HG03354 (cell line): Measurements from ENCODE around the gene PAX4.
A peak's percentile ranks its signal among the peaks of the same experiment; 100 is the strongest.

Source experiments
- ATAC-seq: cut with Tn5 transposase; IDR thresholded peaks from one replicate; pipeline ENCODE4 v1.9.1; 2021; ENCODE audit warnings: mild to moderate bottlenecking; ENCODE audit not compliant: unreplicated experiment, poor library complexity, severe bottlenecking

The PAX4 gene

DNA sequence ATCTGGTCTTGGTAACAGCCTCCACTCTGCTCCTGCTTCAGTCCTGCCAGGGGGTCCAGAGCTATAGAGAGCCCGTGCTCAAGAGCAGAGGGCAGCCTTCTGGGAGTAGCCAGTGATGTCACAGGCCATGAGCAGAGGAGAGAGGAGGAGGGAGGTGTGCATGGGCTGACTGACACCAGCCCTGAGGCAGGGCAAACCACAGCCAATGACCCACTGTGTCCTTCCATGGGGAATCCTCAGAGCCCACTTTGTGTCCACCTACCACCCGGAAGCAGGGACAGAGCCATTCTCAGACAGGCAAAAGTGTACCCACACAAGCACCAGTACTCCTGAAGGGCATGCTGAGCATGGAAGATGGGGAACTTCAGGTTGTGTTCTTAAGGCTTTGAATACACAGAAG lies at the start of gene PAX4:
TSS of gene PAX4 (minus strand) at position 101 of the 400 bp plus-strand sequence. CDS start 2,214 bp downstream, outside the sequence.
- no peak for ATAC-seq

DNA sequence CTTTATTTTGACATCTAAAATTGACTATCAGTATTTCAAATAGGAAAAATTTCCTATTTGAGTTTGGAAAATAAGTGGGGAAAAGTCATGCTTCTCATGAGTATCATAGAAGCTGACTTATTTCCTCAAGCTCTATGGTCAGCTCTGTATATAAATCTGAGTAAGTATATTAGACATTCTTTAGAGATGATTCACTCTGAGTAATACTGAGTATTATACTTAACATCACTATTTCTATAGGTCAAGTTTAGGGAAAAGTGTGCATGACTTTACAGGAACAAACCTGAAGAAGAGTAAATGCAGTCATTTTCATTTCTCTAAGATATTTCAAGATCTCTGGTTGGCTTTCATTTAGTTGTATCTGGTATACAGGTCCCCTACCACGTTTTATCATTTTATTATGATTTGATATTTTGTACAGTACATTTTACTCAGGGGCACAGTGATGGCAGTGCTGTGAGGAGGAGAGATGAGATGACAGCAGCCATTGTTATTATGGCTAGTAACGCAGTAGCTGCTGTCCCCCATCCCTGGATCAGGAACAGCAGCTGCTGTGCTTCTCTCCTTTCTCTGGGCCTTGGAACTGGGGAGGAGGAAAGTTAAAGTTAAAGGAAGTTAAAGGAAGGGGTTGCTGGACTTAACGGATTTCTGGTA lies 49.2 kb upstream of the PAX4 start:
- ATAC-seq = no peak

DNA sequence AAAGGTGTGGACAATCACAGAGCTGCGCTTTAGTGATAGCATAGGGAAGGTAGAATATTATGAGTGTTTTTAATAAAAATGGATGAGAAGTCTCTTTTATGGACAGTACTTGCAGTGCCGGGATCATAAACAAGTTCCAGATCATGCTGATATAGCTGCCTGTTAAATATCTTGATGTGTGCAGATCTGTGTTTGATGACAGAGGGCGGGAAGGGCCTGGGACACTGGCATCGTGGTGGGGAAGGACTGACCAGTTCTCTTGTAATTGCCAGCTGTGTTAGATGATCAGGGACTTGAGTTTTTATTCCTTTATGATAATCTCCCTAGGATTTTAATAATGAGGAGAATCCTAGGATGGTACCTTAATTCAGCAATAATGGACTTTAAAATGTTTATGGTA lies 48.7 kb upstream of the PAX4 start:
- no peak for ATAC-seq

DNA sequence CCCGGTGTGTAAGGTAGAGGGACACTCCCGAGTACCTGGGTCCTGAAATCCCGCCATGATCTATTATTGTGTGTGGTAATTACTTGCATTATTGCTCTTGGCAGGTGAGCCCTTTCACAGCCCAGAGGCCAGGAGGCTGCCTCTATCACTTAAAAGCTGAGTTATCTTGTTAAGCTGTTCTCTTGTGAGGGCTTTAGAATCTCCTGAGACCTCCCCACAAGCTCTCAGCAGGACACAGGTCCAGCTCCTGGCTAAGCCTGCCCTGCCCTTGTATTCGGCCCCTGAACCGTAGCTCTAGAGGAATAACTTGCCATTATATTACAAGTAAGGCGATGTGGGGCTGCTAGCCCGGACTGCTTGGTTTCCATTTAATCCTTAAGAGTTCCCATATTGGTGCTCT lies 48.0 kb upstream of the PAX4 start:
- ATAC-seq = no peak

DNA sequence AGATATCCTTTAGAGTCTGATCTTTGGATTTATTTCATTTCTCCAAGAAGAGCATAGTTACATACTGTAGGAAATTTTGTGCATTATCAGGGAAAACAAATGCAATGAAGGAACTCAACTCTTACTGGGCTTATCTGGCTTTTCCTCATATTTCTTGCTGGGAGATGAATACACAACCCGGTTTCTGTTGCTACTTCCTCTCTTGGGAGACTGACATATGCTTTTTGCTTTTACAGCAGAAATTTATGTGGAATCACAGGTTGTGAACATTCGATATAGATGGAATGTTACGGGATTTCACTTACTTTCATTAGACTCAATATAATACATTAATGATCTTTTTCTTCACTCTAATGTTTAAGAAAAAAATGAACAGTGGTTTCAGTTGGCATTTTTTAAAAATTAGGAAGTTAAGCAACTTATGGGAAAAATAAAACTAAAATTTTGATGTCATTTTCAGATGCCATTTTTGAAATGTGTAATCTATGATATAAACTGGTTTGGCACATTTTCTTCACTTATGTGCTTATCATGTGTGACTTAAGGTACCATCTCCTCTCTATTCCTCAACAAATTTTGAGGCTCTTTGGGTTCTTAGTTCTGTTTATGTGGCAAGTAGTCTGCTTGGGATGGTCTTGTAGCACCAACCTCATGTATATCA lies 41.2 kb upstream of the PAX4 start:
- no peak for ATAC-seq

DNA sequence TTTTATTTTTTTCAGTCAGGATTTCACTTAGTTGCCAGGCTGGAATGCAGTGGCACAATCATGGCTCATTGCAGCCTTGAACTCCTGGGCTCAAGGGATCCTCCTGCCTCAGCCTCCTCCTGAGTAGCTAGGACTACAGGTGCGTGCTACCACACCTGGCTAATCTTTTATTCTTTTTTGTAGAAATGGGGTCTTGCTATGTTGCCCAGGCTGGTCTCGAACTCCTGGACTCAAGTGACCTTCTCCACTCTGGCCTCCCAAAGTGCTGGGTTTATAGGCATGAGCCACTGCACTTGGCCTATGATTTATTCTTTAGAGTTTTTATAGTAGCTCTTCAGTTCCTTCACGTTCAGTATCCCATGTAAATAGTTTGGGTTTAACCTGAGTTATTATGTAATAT lies 39.6 kb upstream of the PAX4 start:
- ATAC-seq = no peak

- ATAC-seq = no peak
These were observed 37.8 kb upstream of the PAX4 start for GRCh38 chr7:127655720-127656119.

GRCh38 chr7:127654404-127655394 lies 36.8 kb upstream of the PAX4 start:
- peak; percentile 13 for ATAC-seq

- no peak for ATAC-seq
These were observed 35.5 kb upstream of the PAX4 start for GRCh38 chr7:127653396-127653795.

GRCh38 chr7:127652333-127653248 lies 34.6 kb upstream of the PAX4 start:
- peak; percentile 23 for ATAC-seq

DNA sequence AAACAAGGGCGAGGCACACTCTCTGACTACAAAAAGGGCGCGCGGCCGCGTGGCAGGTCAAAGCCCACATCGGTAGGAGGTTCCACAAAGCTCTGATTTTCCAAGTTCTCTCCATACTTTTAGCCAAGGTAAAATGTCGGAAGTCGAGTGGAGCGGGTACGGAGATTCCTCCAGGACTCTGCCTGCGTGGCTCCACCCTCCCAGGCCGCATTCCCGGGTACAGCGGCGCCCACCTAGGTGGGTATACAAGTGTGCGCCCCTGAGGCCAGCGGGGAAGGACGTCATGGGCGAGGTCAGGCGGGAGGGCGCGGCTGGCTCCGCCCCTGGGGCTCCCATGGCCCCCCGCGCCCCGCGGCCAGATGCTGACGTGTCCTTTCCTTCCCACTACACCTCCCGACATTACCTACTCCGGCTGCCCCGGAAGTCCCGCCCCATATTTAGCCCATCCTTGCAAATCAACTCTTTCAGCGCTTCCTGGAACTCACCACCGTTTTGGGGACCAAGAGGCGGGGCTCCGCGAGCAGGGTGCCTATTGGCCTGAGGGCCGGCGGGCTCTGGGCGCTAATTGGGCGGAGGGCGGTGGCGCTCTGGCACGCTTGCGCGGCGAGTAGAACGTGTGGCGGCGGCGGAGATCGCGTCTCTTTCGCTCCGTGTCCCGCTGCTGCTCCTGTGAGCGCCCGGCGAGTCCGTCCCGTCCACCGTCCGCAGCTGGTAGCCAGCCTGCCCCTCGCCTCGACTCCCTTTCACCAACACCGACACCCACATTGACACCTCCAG lies 33.8 kb upstream of the PAX4 start, which contains the start of gene SND1:
TSS of gene SND1 (plus strand) at position 639 of the 777 bp plus-strand sequence. CDS start 180 bp downstream, outside the sequence.
- ATAC-seq = peak; percentile 94

- ATAC-seq = peak; percentile 3
These were observed 33.1 kb upstream of the PAX4 start for GRCh38 chr7:127650847-127651555.

DNA sequence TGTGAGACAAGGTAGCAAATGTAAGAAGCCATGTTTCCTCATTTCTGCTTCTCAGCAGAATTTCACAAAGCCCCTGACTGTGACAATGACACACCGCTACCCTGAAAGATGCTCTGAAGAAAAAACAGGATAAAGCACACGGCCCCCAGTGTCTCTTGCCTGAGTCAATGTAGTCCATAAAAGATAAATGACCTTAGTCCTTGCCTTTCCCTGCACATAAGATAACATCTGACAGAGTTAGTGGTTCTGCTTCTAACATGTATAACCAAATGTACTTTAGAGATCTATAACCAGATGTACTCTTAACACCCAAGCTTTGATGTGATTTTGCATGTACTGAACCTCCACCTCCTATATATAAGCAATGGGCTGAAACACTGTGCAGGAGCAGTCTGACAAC lies 31.0 kb upstream of the PAX4 start:
- ATAC-seq = no peak

GRCh38 chr7:127647636-127648035 lies 29.7 kb upstream of the PAX4 start:
- no peak for ATAC-seq

DNA sequence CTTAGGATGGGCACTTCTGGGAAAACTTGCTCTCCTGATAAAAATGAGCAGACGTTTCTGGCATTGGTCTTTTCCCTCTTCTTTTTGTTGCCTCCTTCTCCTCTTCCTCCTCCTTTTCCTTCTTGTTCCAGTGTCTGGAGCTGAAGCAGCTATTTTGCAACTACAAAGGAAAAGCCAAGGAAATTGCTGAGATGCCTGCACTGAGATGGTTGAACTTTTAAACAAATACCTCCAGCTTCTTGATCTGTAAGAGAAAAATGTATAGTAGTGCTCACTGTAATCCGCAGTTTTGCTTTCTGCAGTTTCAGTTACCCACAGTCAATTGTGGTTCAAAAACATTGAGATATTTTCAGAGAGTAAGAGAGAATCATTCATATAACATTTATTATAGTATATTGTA lies 26.5 kb upstream of the PAX4 start:
- no peak for ATAC-seq

DNA sequence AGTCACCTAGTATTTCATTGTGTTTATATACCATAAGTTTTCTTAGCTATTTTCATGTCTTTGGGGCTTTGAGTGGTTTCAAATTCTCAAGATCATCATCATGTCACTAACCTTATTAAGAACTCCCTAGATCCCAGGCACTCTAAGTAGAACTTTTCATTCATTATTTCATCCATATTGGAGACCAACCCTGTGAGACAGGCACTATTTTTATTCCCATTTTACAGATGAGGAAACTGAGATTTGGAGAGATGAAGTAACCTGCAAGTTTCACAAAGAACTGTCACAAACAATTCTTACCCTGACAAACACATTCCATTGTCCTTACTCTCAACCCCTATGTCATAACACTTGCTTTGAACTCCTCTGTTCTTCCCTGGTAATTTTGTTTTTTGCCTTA lies 20.3 kb upstream of the PAX4 start:
- no peak for ATAC-seq

DNA sequence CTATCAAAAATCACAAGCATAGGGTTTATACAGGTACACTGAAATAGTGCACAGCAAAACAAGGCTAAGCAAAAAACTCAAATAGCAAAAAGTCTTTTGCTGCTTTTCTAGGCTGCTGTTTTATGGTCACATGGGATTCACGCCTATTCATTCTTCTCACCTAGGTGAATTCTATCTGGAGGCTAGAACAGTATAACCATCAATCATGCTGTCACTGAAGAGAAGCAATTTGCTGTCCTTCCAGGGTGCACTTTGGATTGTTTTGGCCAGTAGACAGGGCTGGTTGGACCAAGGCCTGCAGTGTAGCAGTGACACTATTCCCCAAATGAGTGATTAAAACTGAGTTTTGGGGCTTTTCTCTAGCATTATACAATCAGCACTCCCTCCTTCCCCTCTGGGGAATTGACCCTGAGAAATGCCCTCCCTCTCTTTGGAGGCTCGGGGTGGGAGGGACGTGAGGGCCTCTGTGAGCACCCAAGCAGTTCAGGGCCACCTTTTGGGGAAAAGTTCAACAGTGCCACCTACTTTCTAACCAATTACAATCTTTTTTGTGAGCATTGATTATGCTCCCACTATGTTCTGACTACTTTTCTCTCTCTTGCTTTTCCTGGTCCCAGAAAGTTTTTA lies 17.8 kb upstream of the PAX4 start:
- ATAC-seq = no peak
